Mesenchymal stem cell (in vitro differentiated cells and primary cell): ENCODE results near the gene AKAP13.

Experiments
- DNase-seq: peaks from one replicate; pipeline ENCODE4 v3.0.0-alpha.2; 2013
- H2AFZ ChIP-seq: one replicate; pipeline ENCODE4 v1.6.1; 2013; ENCODE audit warnings: low read depth, mild to moderate bottlenecking, control low read depth, inconsistent platforms, low read length, moderate library complexity
- H2AK5ac ChIP-seq: 2 replicates; pipeline ENCODE4 v1.6.1; 2013; ENCODE audit warnings: low read length, moderate library complexity, mild to moderate bottlenecking, inconsistent platforms; ENCODE audit not compliant: severe bottlenecking
- H2BK120ac ChIP-seq: one replicate; pipeline ENCODE4 v1.6.1; 2013; ENCODE audit warnings: low read depth, mild to moderate bottlenecking, inconsistent platforms, low read length, moderate library complexity
- H2BK12ac ChIP-seq, 2 experiments: one replicate each; pipeline ENCODE4 v1.6.1; 2013; ENCODE audit warnings: inconsistent platforms in 2 of 2, low read length in 2 of 2, mild to moderate bottlenecking in 2 of 2, moderate library complexity in 2 of 2, control low read depth in 1 of 2
- H2BK15ac ChIP-seq: one replicate; pipeline ENCODE4 v1.6.1; 2013; ENCODE audit warnings: mild to moderate bottlenecking, low read depth, inconsistent platforms; ENCODE audit not compliant: poor library complexity, severe bottlenecking
- H2BK5ac ChIP-seq: 2 replicates; pipeline ENCODE4 v1.6.1; 2013; ENCODE audit warnings: low read depth, mild to moderate bottlenecking, low read length, control low read depth, inconsistent platforms; ENCODE audit not compliant: poor library complexity, severe bottlenecking
- H3K14ac ChIP-seq, 2 experiments: one replicate each; pipeline ENCODE4 v1.6.1; 2013; ENCODE audit warnings: inconsistent platforms in 2 of 2, low read length in 2 of 2, control low read depth in 1 of 2, mild to moderate bottlenecking in 1 of 2, moderate library complexity in 1 of 2
- H3K18ac ChIP-seq, 2 experiments: one replicate each; pipeline ENCODE4 v1.6.1; 2013; ENCODE audit warnings: inconsistent platforms in 2 of 2, low read length in 2 of 2, control low read depth in 1 of 2, low read depth in 1 of 2, mild to moderate bottlenecking in 1 of 2
- H3K23ac ChIP-seq, 2 experiments: one replicate each; pipeline ENCODE4 v1.6.1; 2013; ENCODE audit warnings: inconsistent platforms in 2 of 2, low read length in 2 of 2, mild to moderate bottlenecking in 2 of 2, moderate library complexity in 2 of 2, control low read depth in 1 of 2
- H3K27ac ChIP-seq: 2 replicates; pipeline ENCODE4 v1.5.1; 2013; ENCODE audit warnings: mild to moderate bottlenecking, moderate library complexity, low read length, control low read depth, inconsistent platforms; ENCODE audit not compliant: poor library complexity, severe bottlenecking
- H3K27me3 ChIP-seq, 2 experiments: 2 replicates each; pipeline versions ENCODE4 v1.6.1 to v1.7.0; 2013; ENCODE audit warnings: low read length in 2 of 2, mild to moderate bottlenecking in 2 of 2, moderate library complexity in 2 of 2, control low read depth in 1 of 2, inconsistent platforms in 1 of 2; ENCODE audit not compliant: control insufficient read depth in 1 of 2, insufficient read depth in 1 of 2
- H3K36me3 ChIP-seq, 2 experiments: 2 replicates each; pipeline versions ENCODE4 v1.6.1 to v1.7.0; 2013; ENCODE audit warnings: low read length in 2 of 2, control low read depth in 1 of 2, inconsistent platforms in 1 of 2, low read depth in 1 of 2, mild to moderate bottlenecking in 1 of 2; ENCODE audit not compliant: insufficient read depth in 2 of 2, control insufficient read depth in 1 of 2
- H3K4ac ChIP-seq, 2 experiments: one replicate each; pipeline ENCODE4 v1.6.1; 2013; ENCODE audit warnings: inconsistent platforms in 2 of 2, low read length in 2 of 2, mild to moderate bottlenecking in 2 of 2, moderate library complexity in 2 of 2, control low read depth in 1 of 2, low read depth in 1 of 2
- H3K4me1 ChIP-seq: 2 replicates; pipeline ENCODE4 v1.6.1; 2013; ENCODE audit warnings: low read depth, low read length, control low read depth; ENCODE audit not compliant: control insufficient read depth, insufficient read depth
- H3K4me2 ChIP-seq: 2 replicates; pipeline ENCODE4 v1.6.1; 2013; ENCODE audit warnings: low read length, mild to moderate bottlenecking, inconsistent platforms; ENCODE audit not compliant: poor library complexity, severe bottlenecking
- H3K4me3 ChIP-seq, 2 experiments: 2 replicates each; pipeline versions ENCODE4 v1.5.1 to v1.7.0; 2013; ENCODE audit warnings: low read length in 2 of 2, mild to moderate bottlenecking in 2 of 2, control low read depth in 1 of 2, low read depth in 1 of 2; ENCODE audit not compliant: insufficient read depth in 1 of 2
- H3K79me1 ChIP-seq: replicated peaks from 2 replicates; pipeline ENCODE4 v1.6.1; 2013; ENCODE audit warnings: mild to moderate bottlenecking, control low read depth, low read length, inconsistent platforms; ENCODE audit not compliant: poor library complexity, severe bottlenecking
- H3K9ac ChIP-seq: 2 replicates; pipeline ENCODE4 v1.7.0; 2013; ENCODE audit warnings: mild to moderate bottlenecking, low read length, moderate library complexity
- H3K9me3 ChIP-seq: 2 replicates; pipeline ENCODE4 v1.7.0; 2013; ENCODE audit warnings: mild to moderate bottlenecking, low read length; ENCODE audit not compliant: control insufficient read depth
- H4K8ac ChIP-seq: one replicate; pipeline ENCODE4 v1.6.1; 2013; ENCODE audit warnings: inconsistent platforms, mild to moderate bottlenecking, low read length, moderate library complexity
- H4K91ac ChIP-seq: one replicate; pipeline ENCODE4 v1.6.1; 2013; ENCODE audit warnings: mild to moderate bottlenecking, low read length, inconsistent platforms
- WGBS: methylation state at CpG from one replicate; pipeline ENCODE4 v1.1.7; 2013; ENCODE audit warnings: mixed read lengths; 5-methylcytosine and 5-hydroxymethylcytosine counted together

The AKAP13 gene

DNA sequence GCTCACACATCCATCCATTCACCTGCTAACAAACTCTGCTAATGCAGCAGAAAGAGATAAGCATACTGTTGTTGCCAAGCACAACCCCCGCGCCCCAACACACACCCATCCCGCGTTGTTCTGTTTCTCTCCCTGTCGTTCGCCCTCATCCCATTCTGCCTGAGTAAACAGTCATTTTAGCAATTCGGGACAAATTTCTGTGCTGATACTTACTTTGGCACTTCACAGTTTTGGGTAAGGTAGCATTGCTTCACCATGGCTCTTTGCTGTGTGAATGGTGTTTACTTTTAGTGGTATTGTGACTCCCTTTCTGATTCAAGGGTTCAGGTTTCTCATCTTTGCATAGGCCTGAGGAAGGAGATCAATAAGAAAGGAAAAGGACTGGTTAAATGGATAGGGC lies 149.7 kb downstream of the AKAP13 start:
- Histone ChIP-seq H2BK15ac (no peak overlapping the region), H2AFZ (no peak overlapping the region), H2BK5ac (no peak overlapping the region), H2BK120ac (no peak overlapping the region), H3K27me3 (no peaks in the 10 kb centered on the region), H4K8ac (no peak overlapping the region), H2BK12ac (no peak overlapping the region), H3K36me3 (peaks cover 6 to 30% of the 10 kb centered on the region in 2 experiments), H3K79me1 (peaks cover 25% of the 10 kb centered on the region), H3K23ac (no peak overlapping the region), H3K4me2 (no peak overlapping the region), H3K4me1 (peaks cover 7% of the 10 kb centered on the region), H3K14ac (no peak overlapping the region), H3K9me3 (no peaks in the 10 kb centered on the region), H3K27ac (no peak overlapping the region), H3K18ac (no peak overlapping the region), H3K9ac (no peak overlapping the region), H4K91ac (no peak overlapping the region), H3K4me3 (no peak overlapping the region), H2AK5ac (no peak overlapping the region), H3K4ac (no peak overlapping the region)
- WGBS = 86% methylated on average over 7 of the region's 7 CpGs
- DNase-seq = no peak

DNA sequence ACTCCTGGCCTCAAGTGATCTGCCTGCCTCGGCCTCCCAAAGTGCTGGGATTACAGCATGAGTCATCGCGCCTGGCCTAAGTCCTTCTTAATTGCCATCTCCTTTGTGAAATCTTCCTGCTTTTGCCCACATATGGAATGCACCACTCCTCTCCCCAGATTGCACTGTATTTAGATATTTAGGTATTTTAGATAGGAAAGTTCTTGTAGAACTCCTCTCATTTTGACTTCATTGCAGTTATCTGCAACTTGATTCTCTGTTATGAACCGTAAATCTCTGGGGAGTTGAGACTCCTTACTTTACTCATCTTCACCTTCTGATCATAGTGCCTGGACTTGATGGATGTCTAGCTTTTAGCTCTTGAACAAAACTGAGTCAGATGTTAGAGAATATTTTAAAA lies 150.7 kb downstream of the AKAP13 start:
- H2AK5ac ChIP-seq = no peak overlapping the region
- DNase-seq = peak; percentile 39

GRCh38 chr15:85532689-85533088 lies 152.3 kb downstream of the AKAP13 start:
- Histone ChIP-seq H3K23ac (no peak overlapping the region), H3K27ac (no peak overlapping the region), H3K9me3 (no peaks in the 10 kb centered on the region), H2BK5ac (no peak overlapping the region), H2BK15ac (no peak overlapping the region), H3K36me3 (peaks cover 4 to 22% of the 10 kb centered on the region in 2 experiments), H4K91ac (no peak overlapping the region), H3K4me3 (no peak overlapping the region), H2BK12ac (no peak overlapping the region), H2AFZ (no peak overlapping the region), H4K8ac (peak overlapping the region; percentile 46), H3K4me2 (no peak overlapping the region), H3K79me1 (peaks cover 24% of the 10 kb centered on the region), H3K4ac (peak overlapping the region in 1 of 2 experiments; percentile 49), H2AK5ac (no peak overlapping the region), H3K27me3 (no peaks in the 10 kb centered on the region), H3K9ac (no peak overlapping the region), H3K14ac (no peak overlapping the region), H2BK120ac (no peak overlapping the region), H3K4me1 (peaks cover 5% of the 10 kb centered on the region), H3K18ac (no peak overlapping the region)
- no peak for DNase-seq
- 97% methylated on average over 2 of the region's 3 CpGs for WGBS

More for the DNA sequence above, 150.7 kb downstream of the AKAP13 start:
- 50% methylated on average over 1 of the region's 4 CpGs for WGBS
- Histone ChIP-seq H3K4me2 (no peak overlapping the region), H4K8ac (no peak overlapping the region), H2BK120ac (no peak overlapping the region), H3K36me3 (peaks cover 6 to 28% of the 10 kb centered on the region in 2 experiments), H3K9ac (no peak overlapping the region), H3K4me3 (no peak overlapping the region), H2BK12ac (no peak overlapping the region), H3K27ac (no peak overlapping the region), H3K9me3 (no peaks in the 10 kb centered on the region), H2AFZ (no peak overlapping the region), H3K18ac (no peak overlapping the region), H3K27me3 (no peaks in the 10 kb centered on the region), H3K14ac (no peak overlapping the region), H3K79me1 (peaks cover 26% of the 10 kb centered on the region), H2BK15ac (no peak overlapping the region), H3K23ac (no peak overlapping the region), H2BK5ac (no peak overlapping the region), H3K4ac (no peak overlapping the region), H3K4me1 (peaks cover 7% of the 10 kb centered on the region), H4K91ac (no peak overlapping the region)

DNA sequence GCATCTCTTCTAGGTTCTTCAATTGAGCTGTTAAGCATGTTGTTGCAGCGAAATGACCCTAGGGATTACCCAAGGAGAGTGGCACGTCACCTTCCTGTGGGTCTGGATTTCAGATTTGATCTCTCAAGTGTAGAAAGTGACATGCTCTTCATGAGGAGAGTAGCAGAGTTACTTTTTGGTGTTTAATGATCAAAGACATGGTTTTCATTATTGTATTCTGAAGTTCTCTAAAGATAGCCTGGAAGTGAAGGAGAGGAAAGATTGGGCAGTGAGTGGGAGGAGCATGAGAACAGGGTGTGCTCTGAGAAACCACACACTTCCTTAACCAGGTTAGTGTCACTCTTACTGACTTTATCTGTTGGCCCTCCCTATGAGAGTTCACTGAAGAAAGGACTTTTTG lies 153.6 kb downstream of the AKAP13 start:
- peaks cover 3% of the 10 kb centered on the region for H3K4me1 ChIP-seq
- no peak overlapping the region for H2AK5ac ChIP-seq
- no peak overlapping the region for H3K4ac ChIP-seq
- H3K14ac ChIP-seq = no peak overlapping the region
- H3K18ac ChIP-seq = no peak overlapping the region
- no peak overlapping the region for H3K23ac ChIP-seq
- DNase-seq = no peak
- H3K4me2 ChIP-seq = no peak overlapping the region
- peaks cover 4 to 22% of the 10 kb centered on the region in 2 experiments for H3K36me3 ChIP-seq
- H3K27ac ChIP-seq = no peak overlapping the region
- no peak overlapping the region for H4K8ac ChIP-seq
- no peak overlapping the region for H2BK5ac ChIP-seq
- no peak overlapping the region for H2BK15ac ChIP-seq
- no peak overlapping the region for H4K91ac ChIP-seq
- no peak overlapping the region for H2AFZ ChIP-seq
- H3K79me1 ChIP-seq = peaks cover 29% of the 10 kb centered on the region
- H3K4me3 ChIP-seq = no peak overlapping the region
- H2BK120ac ChIP-seq = no peak overlapping the region
- no peak overlapping the region for H3K9ac ChIP-seq
- 93% methylated on average over 2 of the region's 2 CpGs for WGBS
- no peaks in the 10 kb centered on the region for H3K27me3 ChIP-seq
- no peaks in the 10 kb centered on the region for H3K9me3 ChIP-seq
- no peak overlapping the region for H2BK12ac ChIP-seq
